Lung (tissue), 12 donors: Measurements from ENCODE around the gene RAB6A. TPM values are rescaled to one million over a fixed set of nuclear protein-coding genes. Genes with fewer than 3 reads are reported as not detected.

Experiments
- ATAC-seq: fragments of 200-7000 bp; cut with Tn5 transposase; one replicate; pipeline ENCODE4 v1.9.1; 2020; ENCODE audit warnings: moderate number of reproducible peaks; ENCODE audit not compliant: insufficient read depth, low FRiP score
- DNase-seq, 3 donors: peaks; one replicate each; pipeline ENCODE4 v3.0.0-alpha.2; 2013 to 2017
- H3K27ac ChIP-seq, 2 donors: one replicate each; pipeline ENCODE4 v1.5.1; 2013; ENCODE audit warnings: mild to moderate bottlenecking in 2 of 2, moderate library complexity in 2 of 2, control low read depth in 1 of 2, inconsistent platforms in 1 of 2, low read depth in 1 of 2, low read length in 1 of 2
- H3K27me3 ChIP-seq, 3 donors: one replicate each; pipeline ENCODE4 v1.5.1; 2013; ENCODE audit warnings: low read length in 2 of 3; ENCODE audit not compliant: control insufficient read depth in 3 of 3, insufficient read depth in 3 of 3
- H3K36me3 ChIP-seq, 4 donors: one replicate each; pipeline ENCODE4 v1.5.1; 2013; ENCODE audit warnings: low read length in 4 of 4, mild to moderate bottlenecking in 1 of 4, moderate library complexity in 1 of 4; ENCODE audit not compliant: control insufficient read depth in 4 of 4, insufficient read depth in 4 of 4
- H3K4me1 ChIP-seq, 5 donors: one replicate each; pipeline ENCODE4 v1.5.1; 2013; ENCODE audit warnings: low read length in 5 of 5, mild to moderate bottlenecking in 2 of 5, moderate library complexity in 1 of 5; ENCODE audit not compliant: control insufficient read depth in 5 of 5, insufficient read depth in 5 of 5
- H3K4me3 ChIP-seq: one replicate; pipeline ENCODE4 v1.5.1; 2013; ENCODE audit warnings: mild to moderate bottlenecking, control low read depth, moderate library complexity
- H3K9ac ChIP-seq, 2 donors: one replicate each; pipeline ENCODE4 v1.5.1; 2013; ENCODE audit warnings: low read length in 2 of 2, control low read depth in 1 of 2; ENCODE audit not compliant: insufficient read depth in 1 of 2
- H3K9me3 ChIP-seq, 4 donors: one replicate each; pipeline ENCODE4 v1.5.1; 2013; ENCODE audit warnings: low read length in 3 of 4, mild to moderate bottlenecking in 1 of 4, moderate library complexity in 1 of 4; ENCODE audit not compliant: control insufficient read depth in 4 of 4, insufficient read depth in 3 of 4
- WGBS, 2 donors: extraction: QIAGEN DNeasy Blood & Tissue Kit; methylation state at CpG; one replicate each; pipeline ENCODE4 v1.1.7; 2013; 5-methylcytosine and 5-hydroxymethylcytosine counted together
- polyA plus RNA-seq, 2 donors: library from polyadenylated mRNA; stranded (reverse); fragments of 200-250 nt; gene quantifications; one replicate each; pipeline ENCODE4 v1.2.1, GENCODE V29; 2013
- total RNA-seq, 2 donors: library from RNA; depleted of rRNA in 1 of 2; stranded (reverse); fragments of >200 nt in 1 of 2; gene quantifications; one replicate each; pipeline ENCODE4 v1.2.1, GENCODE V29; 2014 to 2021
- TF ChIP-seq, protein P1 (sequence below): IDR thresholded peaks from 2 replicates; pipeline ENCODE4 v1.5.1; 2012; ENCODE audit warnings: mild to moderate bottlenecking; ENCODE audit errors: control extremely low read depth, extremely low read depth
- donor health status: control.
- donor health status: control.
- donor health status: Bipolar disorder and iron deficiency.
- donor health status: healthy.
- donor health status: DM: yes; HTN: yes; CAD: no.

Gene RAB6A
- total and polyA plus RNA-seq, 4 donors = 45.8 to 159 (median 81.8) TPM

DNA sequence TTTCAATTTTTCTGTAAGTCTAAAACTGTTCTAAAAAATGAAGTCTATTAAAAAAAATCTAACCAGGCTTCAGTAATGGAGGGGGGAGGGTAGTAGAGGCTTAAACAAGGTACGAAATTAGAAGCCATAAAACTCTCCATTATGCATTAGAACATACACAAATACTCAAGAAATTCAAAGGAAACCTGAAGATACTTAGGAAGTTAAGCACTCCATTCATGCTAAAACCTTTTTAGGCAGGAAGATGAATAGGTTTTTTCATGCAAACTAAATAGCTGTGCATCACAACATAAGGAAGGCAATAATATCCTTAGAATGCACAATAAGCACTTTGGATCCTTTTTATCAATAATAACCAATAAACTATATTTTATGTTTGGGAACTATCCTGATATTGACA, 2.4 kb downstream of the RAB6A start:
- 42 to 81% methylated on average over 1 of the region's 1 CpG for WGBS, 2 donors
- ATAC-seq (no peak), DNase-seq (no peak)
- no peaks in the 10 kb centered on the region for H3K9me3 ChIP-seq
- TF ChIP-seq, protein P1, sequence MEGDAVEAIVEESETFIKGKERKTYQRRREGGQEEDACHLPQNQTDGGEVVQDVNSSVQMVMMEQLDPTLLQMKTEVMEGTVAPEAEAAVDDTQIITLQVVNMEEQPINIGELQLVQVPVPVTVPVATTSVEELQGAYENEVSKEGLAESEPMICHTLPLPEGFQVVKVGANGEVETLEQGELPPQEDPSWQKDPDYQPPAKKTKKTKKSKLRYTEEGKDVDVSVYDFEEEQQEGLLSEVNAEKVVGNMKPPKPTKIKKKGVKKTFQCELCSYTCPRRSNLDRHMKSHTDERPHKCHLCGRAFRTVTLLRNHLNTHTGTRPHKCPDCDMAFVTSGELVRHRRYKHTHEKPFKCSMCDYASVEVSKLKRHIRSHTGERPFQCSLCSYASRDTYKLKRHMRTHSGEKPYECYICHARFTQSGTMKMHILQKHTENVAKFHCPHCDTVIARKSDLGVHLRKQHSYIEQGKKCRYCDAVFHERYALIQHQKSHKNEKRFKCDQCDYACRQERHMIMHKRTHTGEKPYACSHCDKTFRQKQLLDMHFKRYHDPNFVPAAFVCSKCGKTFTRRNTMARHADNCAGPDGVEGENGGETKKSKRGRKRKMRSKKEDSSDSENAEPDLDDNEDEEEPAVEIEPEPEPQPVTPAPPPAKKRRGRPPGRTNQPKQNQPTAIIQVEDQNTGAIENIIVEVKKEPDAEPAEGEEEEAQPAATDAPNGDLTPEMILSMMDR = no peak
- no peak overlapping the region for H3K27ac ChIP-seq
- H3K4me3 ChIP-seq = no peak overlapping the region
- no peaks in the 10 kb centered on the region for H3K27me3 ChIP-seq
- H3K9ac ChIP-seq = peak overlapping the region in 1 of 2 donors; percentile 62
- H3K36me3 ChIP-seq = peaks cover 0 to 1% (median 0%) of the 10 kb centered on the region in 4 donors
- H3K4me1 ChIP-seq = peaks cover 0 to 16% (median 3%) of the 10 kb centered on the region in 5 donors

DNA sequence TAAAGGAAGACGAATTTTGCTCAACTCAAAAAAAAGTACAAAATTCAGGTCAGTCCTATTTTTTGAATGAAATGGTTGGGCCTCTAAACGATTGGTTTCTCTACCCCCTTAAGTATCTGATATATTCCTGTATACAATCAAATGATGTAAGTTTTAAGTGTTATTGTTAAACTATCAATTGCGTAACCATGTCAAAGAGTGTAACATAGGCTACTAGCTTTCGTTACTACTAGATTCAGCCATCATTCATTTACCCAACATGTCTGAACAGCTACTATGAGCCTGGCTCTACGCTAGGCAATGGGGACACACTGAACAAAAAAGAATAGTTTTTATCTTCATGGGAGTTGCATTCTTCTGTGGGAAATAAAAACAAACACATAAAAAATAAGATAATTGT, 3.3 kb downstream of the RAB6A start:
- peaks cover 0 to 3% (median 0%) of the 10 kb centered on the region in 4 donors for H3K36me3 ChIP-seq
- 61 to 74% methylated on average over 5 of the region's 5 CpGs for WGBS, 2 donors
- H3K4me1 ChIP-seq = peaks cover 0 to 16% (median 6%) of the 10 kb centered on the region in 5 donors
- no peak overlapping the region for H3K4me3 ChIP-seq
- no peaks in the 10 kb centered on the region for H3K27me3 ChIP-seq
- H3K27ac ChIP-seq = no peak overlapping the region
- DNase-seq (no peak), ATAC-seq (no peak)
- no peak overlapping the region for H3K9ac ChIP-seq
- H3K9me3 ChIP-seq = no peaks in the 10 kb centered on the region
- TF ChIP-seq, protein P1 = no peak

DNA sequence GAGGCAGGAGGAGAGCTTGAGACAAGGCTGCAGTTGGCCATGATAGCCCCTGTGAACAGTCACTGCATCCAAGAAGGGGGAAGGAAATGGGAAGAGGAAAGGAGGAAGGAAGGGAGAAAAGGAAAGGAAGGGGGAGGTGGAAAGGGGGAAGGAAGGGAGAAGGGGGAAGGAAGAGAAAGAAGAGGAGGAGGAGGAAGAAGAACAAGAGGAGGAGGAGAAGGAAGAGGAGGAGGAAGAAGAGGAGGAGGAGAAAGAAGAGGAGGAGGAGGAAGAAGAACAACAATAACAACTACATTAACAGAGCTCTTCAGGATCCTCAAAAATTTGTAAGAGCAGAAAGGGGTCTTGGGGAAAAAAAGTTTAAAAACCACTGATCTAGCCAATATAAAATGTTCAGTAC, 5.2 kb downstream of the RAB6A start:
- TF ChIP-seq, protein P1 = no peak
- H3K9me3 ChIP-seq = no peaks in the 10 kb centered on the region
- ATAC-seq (no peak), DNase-seq (no peak)
- H3K4me3 ChIP-seq = no peak overlapping the region
- H3K27ac ChIP-seq = no peak overlapping the region
- H3K4me1 ChIP-seq = peaks cover 0 to 16% (median 6%) of the 10 kb centered on the region in 5 donors
- no peaks in the 10 kb centered on the region for H3K27me3 ChIP-seq
- peaks cover 0 to 3% (median 0%) of the 10 kb centered on the region in 4 donors for H3K36me3 ChIP-seq
- no peak overlapping the region for H3K9ac ChIP-seq

DNA sequence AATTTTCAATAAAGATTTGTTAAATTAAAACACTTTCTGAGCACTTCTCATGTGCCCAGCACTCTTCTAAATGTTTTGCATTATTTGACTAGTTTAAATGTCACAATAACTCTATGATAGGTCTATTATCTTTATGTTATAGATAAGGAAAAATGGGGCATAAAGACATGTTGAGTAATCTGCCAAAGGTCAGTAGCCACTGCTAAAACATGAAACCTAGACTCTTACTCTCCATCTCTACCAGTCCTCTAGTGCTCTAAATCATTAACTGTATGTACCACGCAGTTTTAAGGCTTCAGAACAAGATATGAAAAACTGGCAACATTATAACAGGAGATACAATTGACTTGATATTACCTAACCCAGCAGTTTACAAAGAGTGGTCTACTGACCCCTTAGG, 6.9 kb downstream of the RAB6A start:
- Histone ChIP-seq H3K4me1 (peaks cover 0 to 12% (median 8%) of the 10 kb centered on the region in 5 donors), H3K4me3 (no peak overlapping the region), H3K36me3 (peaks cover 0 to 3% (median under 1%) of the 10 kb centered on the region in 4 donors), H3K27me3 (no peaks in the 10 kb centered on the region), H3K27ac (no peak overlapping the region), H3K9ac (peak overlapping the region in 1 of 2 donors; percentile 28), H3K9me3 (no peaks in the 10 kb centered on the region)
- DNase-seq (no peak), ATAC-seq (no peak)
- 73 to 79% methylated on average over 1 of the region's 1 CpG for WGBS, 2 donors
- TF ChIP-seq, protein P1 = no peak
